NCI-H1930 (cell line): ENCODE measurements around the gene RTP2.
A peak's percentile ranks its signal among the peaks of the same experiment; 100 is the strongest.

Experiments used
- DNase-seq, 2 experiments: peaks; one replicate each; lab custom pipeline; 2025; lab: John Stamatoyannopoulos, UW

The RTP2 gene

DNA sequence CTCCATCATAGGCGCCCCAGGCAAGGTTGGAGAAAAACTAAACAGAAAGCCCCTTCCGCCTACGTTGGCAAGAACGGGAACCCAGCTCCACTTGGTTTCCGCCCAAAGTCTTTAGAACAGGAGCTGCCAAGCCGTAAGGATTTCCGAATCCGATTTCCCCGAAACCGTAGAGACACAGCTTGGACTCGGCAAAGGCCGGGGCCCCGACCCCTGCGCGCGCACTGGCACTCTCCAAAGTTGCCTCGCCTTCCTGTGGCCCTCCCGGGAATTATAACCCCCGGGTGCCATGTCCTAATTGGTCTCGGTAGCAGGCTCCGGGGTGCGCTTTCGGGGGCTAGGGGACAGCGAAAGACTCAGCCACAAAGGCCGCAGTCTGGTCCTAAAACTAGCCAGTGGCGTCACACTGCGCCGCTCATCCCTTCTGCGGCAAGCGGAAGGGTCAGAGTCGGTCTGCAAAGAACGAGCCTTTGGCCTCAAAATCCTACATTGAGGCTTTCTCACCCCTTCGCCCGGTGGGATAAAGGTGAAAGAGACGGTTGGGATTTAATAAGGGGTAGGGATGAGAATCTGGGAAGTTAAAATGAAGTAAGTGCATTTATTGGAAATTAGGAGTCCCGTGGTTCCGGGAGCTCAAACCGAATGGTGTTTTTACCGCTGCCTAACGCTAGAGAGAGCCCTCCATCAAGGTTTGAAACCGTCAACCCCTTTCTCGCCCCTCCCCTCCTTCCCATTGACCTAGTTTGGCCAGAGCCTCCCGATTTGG lies 36.2 kb upstream of the RTP2 start:
- DNase-seq: no peak

DNA sequence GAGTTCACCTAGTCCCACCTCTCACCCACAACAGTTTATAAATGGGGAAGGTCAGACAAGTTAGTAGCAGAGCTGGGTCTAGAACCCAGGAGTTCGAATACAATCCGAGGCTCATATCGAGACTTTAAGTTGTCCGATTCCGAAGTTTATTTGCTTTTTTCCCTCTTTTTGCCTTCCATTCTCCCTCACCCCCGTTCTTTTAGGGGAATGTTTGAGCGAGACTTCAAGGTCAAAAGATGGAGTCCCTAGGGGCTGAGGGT lies 35.6 kb upstream of the RTP2 start:
- DNase-seq: no peak

DNA sequence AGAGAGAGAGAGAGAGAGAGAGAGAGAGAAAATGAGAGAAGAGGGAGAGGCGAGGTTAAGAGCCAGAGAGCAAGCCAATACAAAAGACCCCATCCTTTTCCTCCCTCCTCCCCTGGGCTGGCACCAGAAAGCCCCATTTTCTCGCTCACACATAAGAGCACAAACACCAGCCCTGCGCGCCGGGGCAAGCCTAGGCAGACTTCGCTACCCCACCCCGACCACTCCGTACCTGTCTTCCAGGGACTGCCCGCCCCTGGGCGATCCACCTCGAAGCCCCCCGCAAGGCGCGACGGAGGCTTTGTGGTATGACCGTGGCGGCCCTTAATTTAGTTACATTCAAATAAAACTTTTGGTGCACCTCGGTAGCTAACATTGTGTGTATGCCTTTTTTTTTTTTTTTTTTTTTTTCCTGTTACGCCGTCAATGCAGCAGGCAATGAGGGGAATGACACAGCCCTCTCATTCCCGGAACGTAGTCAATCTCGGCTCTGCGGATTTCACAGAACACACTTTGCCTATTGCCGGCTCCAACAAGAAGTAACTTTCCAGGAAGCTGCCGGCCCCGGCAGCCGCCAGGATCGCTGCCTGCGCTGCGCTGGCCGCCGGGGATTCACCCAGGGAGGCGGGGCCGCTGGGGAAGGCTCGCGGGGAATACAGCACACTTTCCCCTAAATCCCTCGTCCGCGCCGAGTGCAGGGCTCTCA lies 35.2 kb upstream of the RTP2 start:
- DNase-seq: no peak

- no peak for DNase-seq
These were observed 34.6 kb upstream of the RTP2 start for GRCh38 chr3:187737006-187737367.

DNA sequence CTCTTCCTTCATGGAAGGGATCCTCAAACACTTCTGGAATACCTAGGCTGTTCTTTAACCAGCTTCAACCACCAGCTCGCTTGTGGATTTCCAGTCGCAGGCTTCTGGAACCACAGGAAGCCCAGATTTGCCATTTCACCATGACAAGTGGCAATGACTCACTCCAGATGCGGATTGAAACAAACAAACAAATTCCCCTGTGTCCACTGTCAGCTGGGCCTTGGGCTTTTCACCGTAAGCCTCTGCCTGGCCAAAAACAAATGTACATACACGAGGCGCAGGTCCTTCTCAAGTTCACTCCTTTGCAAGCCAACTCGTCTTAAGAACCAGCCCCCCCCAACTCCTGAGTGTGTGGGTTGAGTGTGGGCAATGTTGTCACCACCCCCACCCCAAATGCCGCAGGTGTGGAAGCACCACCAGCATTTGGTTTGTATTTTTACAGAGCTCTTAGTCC lies 34.1 kb upstream of the RTP2 start:
- no peak for DNase-seq

DNA sequence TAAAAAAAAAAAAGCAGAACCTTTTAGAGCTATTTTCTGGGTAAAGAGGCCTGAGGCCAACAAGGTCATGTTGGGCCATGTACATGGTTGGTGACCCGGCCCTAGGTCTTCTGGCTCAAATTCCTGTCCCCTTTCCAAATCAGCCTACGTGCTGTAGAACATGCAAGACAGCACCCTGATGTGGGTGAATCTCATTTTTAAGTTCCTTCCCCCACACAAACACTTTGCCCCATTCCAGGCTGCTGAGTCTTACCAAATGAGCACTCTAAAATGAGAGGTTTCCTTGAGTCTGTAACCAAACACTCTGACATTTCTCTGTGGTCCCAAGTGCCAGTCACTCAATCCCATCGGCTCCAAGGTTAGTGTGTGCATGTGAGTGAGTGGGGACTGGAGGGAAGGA lies 33.5 kb upstream of the RTP2 start:
- DNase-seq: no peak

GRCh38 chr3:187735383-187735782 lies 33.0 kb upstream of the RTP2 start:
- no peak for DNase-seq

DNA sequence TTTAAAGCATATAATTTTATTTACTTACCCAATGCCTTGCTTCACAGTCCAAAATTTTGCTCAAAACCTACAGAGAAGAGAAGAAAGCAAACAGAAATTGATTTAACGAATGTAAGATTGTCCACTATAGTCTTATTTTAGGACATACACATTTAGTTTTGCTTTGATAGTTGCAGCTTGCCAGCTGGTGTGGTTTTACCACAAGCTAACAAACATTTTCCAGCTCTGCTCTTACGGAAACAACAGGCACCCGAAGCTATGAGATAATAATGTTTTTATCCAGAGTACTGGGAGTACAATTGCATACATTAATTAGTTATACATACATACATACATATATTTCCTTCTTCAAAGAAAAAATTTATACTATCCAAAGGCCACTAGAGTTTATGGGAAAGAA lies 32.5 kb upstream of the RTP2 start:
- no peak for DNase-seq

DNA sequence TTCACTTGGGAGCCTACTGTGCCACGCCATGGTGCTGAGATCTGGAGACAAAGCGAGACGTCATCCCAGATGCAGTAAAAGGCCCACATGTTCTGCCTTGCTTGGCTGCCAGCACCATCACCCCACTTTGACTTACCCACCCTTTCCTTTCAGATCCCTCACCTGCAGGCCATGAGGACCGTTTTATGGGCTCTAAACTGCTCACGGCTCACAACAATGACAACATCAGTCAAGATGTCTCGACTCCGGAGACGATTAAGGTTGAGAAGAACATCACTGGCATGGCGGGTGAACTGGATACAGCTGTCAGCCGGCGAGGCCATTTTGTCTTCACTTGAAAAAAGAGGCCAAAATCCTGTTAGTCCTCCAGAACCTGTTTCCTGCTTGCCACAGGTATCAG lies 31.0 kb upstream of the RTP2 start:
- DNase-seq: no peak

- DNase-seq: no peak
These were observed 27.2 kb upstream of the RTP2 start for GRCh38 chr3:187729598-187729997.

DNA sequence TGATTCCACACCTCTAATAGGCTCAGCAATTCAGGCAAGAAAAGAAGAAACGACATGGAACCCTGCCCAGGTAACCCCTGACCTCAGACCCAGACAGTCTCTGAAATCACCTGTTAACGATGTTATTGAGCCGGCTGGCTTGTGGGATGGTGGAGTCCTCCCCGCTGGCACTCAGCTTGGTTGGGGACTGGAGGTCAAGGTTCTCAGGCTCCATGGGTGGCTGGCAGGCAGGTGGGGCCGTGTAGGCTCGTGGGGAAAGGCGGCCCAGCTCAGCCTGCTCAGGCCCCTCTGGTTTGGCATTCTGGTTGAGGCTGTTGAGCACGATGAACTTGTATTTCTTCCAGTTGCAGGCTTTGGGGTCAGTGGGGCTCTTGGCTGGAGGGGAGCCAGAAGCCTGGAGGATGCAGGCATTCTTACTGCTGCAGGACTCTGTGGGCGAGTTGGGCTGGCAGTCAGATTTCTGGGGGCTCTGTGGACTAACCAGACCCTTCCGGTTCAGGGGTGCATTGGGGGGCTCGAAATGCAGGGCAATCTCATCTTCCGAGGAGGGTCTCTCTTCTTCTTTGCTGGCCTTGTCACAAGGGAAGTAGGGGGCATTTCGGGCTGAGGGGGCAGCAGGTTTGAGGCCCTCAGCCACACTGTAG lies 26.7 kb upstream of the RTP2 start:
- DNase-seq: no peak

- DNase-seq: no peak
These were observed 25.9 kb upstream of the RTP2 start for GRCh38 chr3:187728248-187728647.

- no peak for DNase-seq
These were observed 24.2 kb upstream of the RTP2 start for GRCh38 chr3:187726564-187726963.

- no peak for DNase-seq
These were observed 23.5 kb upstream of the RTP2 start for GRCh38 chr3:187725653-187726370.

DNA sequence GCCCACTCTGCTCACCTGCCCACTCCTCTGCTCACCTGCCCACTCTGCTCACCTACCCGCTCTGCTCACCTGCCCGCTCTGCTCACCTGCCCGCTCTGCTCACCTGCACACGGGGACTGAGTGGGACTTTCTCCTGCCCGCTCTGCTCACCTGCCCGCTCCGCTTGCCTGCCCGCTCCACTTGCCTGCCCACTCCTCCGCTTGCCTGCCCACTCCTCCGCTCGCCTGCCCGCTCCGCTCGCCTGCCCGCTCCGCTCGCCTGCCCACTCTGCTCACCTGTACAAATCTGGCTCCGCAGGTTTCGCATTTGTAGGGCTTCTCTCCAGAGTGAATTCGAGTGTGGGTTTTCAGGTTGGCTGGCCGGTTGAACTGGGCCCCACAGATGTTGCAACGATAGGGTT lies 22.9 kb upstream of the RTP2 start:
- DNase-seq: no peak

DNA sequence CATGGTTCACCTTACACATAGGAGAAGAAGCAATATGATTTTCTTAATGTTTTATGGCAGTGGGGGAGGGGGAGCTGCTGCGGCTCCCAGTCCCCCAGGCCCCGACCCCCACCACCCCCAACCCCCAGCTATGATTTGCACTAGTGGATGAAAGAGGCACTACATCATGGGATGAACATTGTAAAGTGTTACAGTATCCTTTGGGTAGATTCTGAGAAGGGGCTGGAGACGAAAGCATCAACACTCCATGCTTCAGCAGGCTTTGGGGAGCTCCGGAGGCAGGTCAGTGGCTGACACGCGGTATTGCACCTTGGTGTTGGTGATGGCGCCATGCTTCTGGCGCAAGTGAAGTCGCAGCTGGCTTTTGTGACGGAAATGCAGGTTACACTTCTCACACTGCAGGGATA lies 19.9 kb upstream of the RTP2 start:
- no peak for DNase-seq

GRCh38 chr3:187721055-187721454 lies 18.7 kb upstream of the RTP2 start:
- DNase-seq: no peak

DNA sequence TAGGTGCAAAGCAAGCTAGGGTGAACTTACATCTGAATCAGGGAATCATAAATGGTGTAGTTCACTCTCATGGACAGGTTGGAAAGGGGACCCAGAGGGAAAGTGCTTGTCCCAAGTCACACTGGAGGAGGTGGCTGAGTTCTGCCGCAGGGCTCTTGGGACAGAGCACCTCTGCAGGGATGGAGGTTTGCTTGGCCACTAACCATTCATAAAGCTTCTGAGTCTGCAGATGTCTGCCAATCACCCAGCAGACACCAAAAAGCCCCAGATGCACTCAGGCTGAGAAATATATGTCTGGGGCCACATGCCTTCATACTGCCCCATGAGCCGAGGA lies 17.9 kb upstream of the RTP2 start:
- DNase-seq: no peak

- DNase-seq: no peak
These were observed 17.4 kb upstream of the RTP2 start for GRCh38 chr3:187719628-187720336.

GRCh38 chr3:187718802-187719201 lies 16.4 kb upstream of the RTP2 start:
- DNase-seq: no peak

DNA sequence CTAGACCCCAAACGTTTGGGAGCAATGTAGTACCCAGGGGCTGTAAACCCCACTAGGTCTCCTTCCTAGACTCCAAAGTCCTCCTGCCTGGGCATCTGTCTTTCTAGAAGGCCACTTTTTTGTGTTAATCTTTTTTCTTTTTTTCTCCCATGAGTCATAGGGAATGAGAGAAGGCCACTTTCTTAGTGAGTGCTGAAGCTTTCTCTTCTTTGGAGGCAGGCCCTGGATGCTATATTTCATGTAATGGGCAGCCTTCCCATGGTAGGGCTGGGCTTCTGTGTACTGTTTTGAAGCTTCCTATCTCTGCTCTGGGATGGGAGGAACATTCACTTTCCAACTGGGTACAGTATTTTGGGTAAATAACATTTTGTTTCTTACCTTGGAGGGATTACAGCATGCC lies 15.2 kb upstream of the RTP2 start:
- no peak for DNase-seq

DNA sequence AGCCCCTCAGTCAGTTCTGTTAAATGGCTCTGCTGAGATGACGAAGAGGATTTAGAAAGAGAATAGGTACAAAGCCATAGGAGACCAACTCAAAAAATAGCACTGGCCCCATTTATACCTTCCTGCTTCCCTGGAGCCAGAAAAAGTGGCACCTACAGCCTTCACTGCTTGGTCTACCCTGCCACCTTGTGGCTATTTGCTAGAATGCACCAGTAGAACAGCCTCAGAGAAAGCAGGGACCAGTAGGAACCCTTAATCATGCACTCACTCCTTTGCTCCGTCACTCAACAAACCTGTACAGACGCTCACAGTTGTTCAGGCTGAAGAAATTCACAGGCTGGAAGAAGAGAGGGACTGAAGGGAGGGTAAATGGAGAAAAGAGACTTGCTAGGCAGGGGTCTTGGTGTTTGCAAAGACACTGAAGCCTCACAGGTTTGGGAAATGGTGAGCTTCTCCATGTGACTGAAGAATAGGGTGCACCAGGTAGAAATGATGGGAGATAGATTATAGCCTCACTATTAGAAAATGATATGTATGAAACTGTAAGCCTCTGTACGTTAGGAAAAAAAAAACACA lies 12.1 kb upstream of the RTP2 start:
- peak; percentile 22 to 55 for DNase-seq
